ENCODE results near the gene TTC7B. TPM values are rescaled to one million over a fixed set of nuclear protein-coding genes. Genes with fewer than 3 reads are reported as not detected.

TTC7B gene
- total and polyA plus RNA-seq, 2 experiments from 2014 or later, result 5.2 to 28.2 TPM

DNA sequence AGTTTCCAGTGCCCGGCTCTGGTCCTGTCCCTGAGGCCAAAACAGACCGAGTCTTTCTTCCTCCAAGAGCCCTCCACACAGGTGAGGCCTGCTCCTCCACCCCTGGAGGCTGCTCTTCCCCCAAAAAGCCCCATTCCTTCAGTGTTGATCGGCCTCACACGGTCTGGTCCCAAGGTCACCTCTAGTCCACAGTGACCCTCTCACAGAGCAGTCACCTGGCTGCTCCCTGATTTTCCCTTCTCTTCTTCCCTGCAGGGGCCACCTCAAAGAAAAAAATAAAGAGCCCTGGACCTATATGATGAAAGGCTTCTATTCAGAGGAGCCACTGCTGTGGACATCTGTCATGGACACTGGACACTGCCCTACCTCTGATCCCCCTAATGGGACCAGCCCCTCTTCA, 42.5 kb downstream of the TTC7B start:
- in situ Hi-C loops (cut with MboI), result no loop called here
- TF ChIP-seq EZH2phosphoT487 (IDR thresholded peaks at IDR 0.05; ENCODE audit: insufficient read depth, low read depth) (no peak), EZH2 (IDR thresholded peaks at IDR 0.05; ENCODE audit: insufficient read depth, poor library complexity, severe bottlenecking) (no peak)
- Histone ChIP-seq H3K27me3 (replicated peaks; ENCODE audit: insufficient read depth) (no peaks in the 10 kb centered on the region), H3F3A (ENCODE audit: insufficient read depth) (no peaks in the 10 kb centered on the region), H3K79me2 (ENCODE audit: insufficient read depth) (no peaks in the 10 kb centered on the region), H4K20me1 (ENCODE audit: insufficient read depth) (no peaks in the 10 kb centered on the region), H3K4me3 (no peak overlapping the region), H3K4me1 (ENCODE audit: insufficient read depth) (no peaks in the 10 kb centered on the region), H3K9me3 (ENCODE audit: low read depth) (no peaks in the 10 kb centered on the region), H3K4me2 (ENCODE audit: unreplicated experiment) (no peak overlapping the region), H3K36me3 (ENCODE audit: low read depth) (0 out of 2 replicates have a peak, but pooled peaks cover 7% of the 10 kb centered on the region), H3K9me2 (ENCODE audit: insufficient read depth) (no peaks in the 10 kb centered on the region), H3K9ac (no peak overlapping the region), H2AFZ (no peak overlapping the region), H3K27ac (no peak overlapping the region)
- DNase-seq, result no peak
- WGBS, 2 experiments (ENCODE audit: low coverage in 1 of 2, low lambda C conversion rate in 2 of 2, missing lambda C conversion rate in 2 of 2), result 93 to 99% methylated on average over 4 of the region's 4 CpGs

DNA sequence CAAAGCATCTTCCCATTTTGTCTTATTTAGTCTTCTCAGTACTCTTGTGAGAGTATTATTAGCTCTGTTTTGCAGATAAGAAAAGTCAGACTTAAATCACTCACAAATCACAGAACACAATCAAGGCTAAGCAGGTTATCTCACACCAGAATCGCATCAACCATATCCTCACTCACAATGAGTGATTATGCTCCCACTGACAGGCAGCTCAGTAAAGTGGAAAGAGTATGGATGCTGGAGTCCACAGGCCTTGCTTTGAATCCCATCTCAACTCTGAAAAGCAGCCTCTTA, 43.1 kb downstream of the TTC7B start:
- Histone ChIP-seq H3K27me3 (replicated peaks; ENCODE audit: insufficient read depth) (no peaks in the 10 kb centered on the region), H2AFZ (no peak overlapping the region), H3F3A (ENCODE audit: insufficient read depth) (no peaks in the 10 kb centered on the region), H3K9ac (no peak overlapping the region), H3K4me2 (ENCODE audit: unreplicated experiment) (no peak overlapping the region), H3K27ac (no peak overlapping the region), H4K20me1 (ENCODE audit: insufficient read depth) (no peaks in the 10 kb centered on the region), H3K4me3 (no peak overlapping the region), H3K79me2 (ENCODE audit: insufficient read depth) (no peaks in the 10 kb centered on the region), H3K9me3 (ENCODE audit: low read depth) (no peaks in the 10 kb centered on the region), H3K9me2 (ENCODE audit: insufficient read depth) (no peaks in the 10 kb centered on the region), H3K4me1 (ENCODE audit: insufficient read depth) (no peaks in the 10 kb centered on the region), H3K36me3 (ENCODE audit: low read depth) (0 out of 2 replicates have a peak, but pooled peaks cover 7% of the 10 kb centered on the region)
- TF ChIP-seq EZH2 (IDR thresholded peaks at IDR 0.05; ENCODE audit: insufficient read depth, poor library complexity, severe bottlenecking), result no peak
- no peak for TF ChIP-seq EZH2phosphoT487 (IDR thresholded peaks at IDR 0.05; ENCODE audit: insufficient read depth, low read depth)
- DNase-seq, result no peak
- in situ Hi-C loops (cut with MboI), result no loop called here
- WGBS, 2 experiments (ENCODE audit: low coverage in 1 of 2, low lambda C conversion rate in 2 of 2, missing lambda C conversion rate in 2 of 2), result 64 to 67% methylated on average over 1 of the region's 1 CpG

GRCh38 chr14:90767899-90768298, 48.3 kb downstream of the TTC7B start:
- H3K4me2 ChIP-seq (ENCODE audit: unreplicated experiment), result no peak overlapping the region
- no peaks in the 10 kb centered on the region for H3F3A ChIP-seq (ENCODE audit: insufficient read depth)
- H3K27ac ChIP-seq, result no peak overlapping the region
- peaks cover 5% of the 10 kb centered on the region for H3K9me3 ChIP-seq (ENCODE audit: low read depth)
- peaks cover 16% of the 10 kb centered on the region; the same call in 1 of the 2 replicates for H3K36me3 ChIP-seq (ENCODE audit: low read depth)
- no peak overlapping the region for H3K9ac ChIP-seq
- no peak overlapping the region for H2AFZ ChIP-seq
- in situ Hi-C loops (cut with MboI), result no loop called here
- H3K27me3 ChIP-seq (replicated peaks; ENCODE audit: insufficient read depth), result no peaks in the 10 kb centered on the region
- H3K4me3 ChIP-seq, result no peak overlapping the region
- H4K20me1 ChIP-seq (ENCODE audit: insufficient read depth), result no peaks in the 10 kb centered on the region
- no peaks in the 10 kb centered on the region for H3K4me1 ChIP-seq (ENCODE audit: insufficient read depth)
- H3K9me2 ChIP-seq (ENCODE audit: insufficient read depth), result no peaks in the 10 kb centered on the region
- TF ChIP-seq EZH2 (IDR thresholded peaks at IDR 0.05; ENCODE audit: insufficient read depth, poor library complexity, severe bottlenecking) (no peak), EZH2phosphoT487 (IDR thresholded peaks at IDR 0.05; ENCODE audit: insufficient read depth, low read depth) (no peak)
- H3K79me2 ChIP-seq (ENCODE audit: insufficient read depth), result no peaks in the 10 kb centered on the region
- no peak for DNase-seq

DNA sequence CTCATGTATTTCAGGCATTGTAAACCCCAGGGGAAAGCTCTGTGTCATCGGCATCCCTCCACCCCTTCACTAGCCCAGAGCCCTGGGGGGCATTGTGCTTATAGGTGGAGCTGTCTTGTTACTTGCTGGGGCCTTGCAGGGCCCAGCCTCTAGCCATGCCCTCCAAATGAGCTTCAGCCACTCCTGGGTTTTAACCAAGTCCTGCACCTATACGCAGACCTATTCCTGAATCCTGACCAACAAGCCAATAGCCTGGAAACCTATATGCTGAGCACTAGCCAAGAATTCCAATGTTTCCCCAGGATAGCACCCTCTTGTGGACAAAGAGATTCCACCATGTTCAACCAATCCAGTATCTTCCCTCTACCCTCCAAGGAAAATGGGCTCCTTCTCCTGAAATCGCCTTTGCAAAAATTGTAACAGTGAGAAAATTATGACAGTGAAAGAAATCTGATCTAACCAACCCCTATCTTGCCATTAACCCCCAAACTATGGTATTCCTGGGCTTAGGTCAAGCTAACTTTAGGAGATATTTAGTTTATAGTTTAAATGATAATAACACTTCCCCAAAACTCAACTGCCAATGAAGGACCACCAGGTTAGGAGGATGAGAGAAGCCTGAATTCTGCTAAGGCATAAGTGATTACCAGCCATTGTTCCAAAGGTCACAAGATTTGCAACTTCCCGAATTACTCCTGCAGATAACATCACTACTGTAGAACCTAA, 55.5 kb downstream of the TTC7B start:
- Histone ChIP-seq H3K9me2 (ENCODE audit: insufficient read depth) (no peaks in the 10 kb centered on the region), H3K9me3 (ENCODE audit: low read depth) (peaks cover 5% of the 10 kb centered on the region), H3K4me3 (no peak overlapping the region), H3K9ac (no peak overlapping the region), H3K36me3 (ENCODE audit: low read depth) (no peaks in the 10 kb centered on the region), H3K4me1 (ENCODE audit: insufficient read depth) (peaks cover 11% of the 10 kb centered on the region), H3F3A (ENCODE audit: insufficient read depth) (peaks cover 19% of the 10 kb centered on the region), H3K27me3 (replicated peaks; ENCODE audit: insufficient read depth) (no peaks in the 10 kb centered on the region), H2AFZ (no peak overlapping the region), H3K79me2 (ENCODE audit: insufficient read depth) (no peaks in the 10 kb centered on the region), H3K4me2 (ENCODE audit: unreplicated experiment) (no peak overlapping the region), H4K20me1 (ENCODE audit: insufficient read depth) (no peaks in the 10 kb centered on the region), H3K27ac (no peak overlapping the region)
- WGBS, 2 experiments (ENCODE audit: low coverage in 1 of 2, low lambda C conversion rate in 2 of 2, missing lambda C conversion rate in 2 of 2), result 94 to 98% methylated on average over 4 of the region's 4 CpGs
- no peak for TF ChIP-seq EZH2 (IDR thresholded peaks at IDR 0.05; ENCODE audit: insufficient read depth, poor library complexity, severe bottlenecking)
- no peak for TF ChIP-seq EZH2phosphoT487 (IDR thresholded peaks at IDR 0.05; ENCODE audit: insufficient read depth, low read depth)
- in situ Hi-C loops (cut with MboI), result no loop called here
- peak; percentile 40 for DNase-seq

- in situ Hi-C loops (cut with MboI), result no loop called here
- H3K4me3 ChIP-seq, result no peak overlapping the region
- 87 to 91% methylated on average over 4 of the region's 4 CpGs for WGBS, 2 experiments (ENCODE audit: low coverage in 1 of 2, low lambda C conversion rate in 2 of 2, missing lambda C conversion rate in 2 of 2)
- no peak overlapping the region for H3K27ac ChIP-seq
- H3K36me3 ChIP-seq (ENCODE audit: low read depth), result no peaks in the 10 kb centered on the region
- no peak overlapping the region for H3K4me2 ChIP-seq (ENCODE audit: unreplicated experiment)
- no peak overlapping the region for H3K9ac ChIP-seq
- H3K9me3 ChIP-seq (ENCODE audit: low read depth), result peaks cover 5% of the 10 kb centered on the region
- no peaks in the 10 kb centered on the region for H3K9me2 ChIP-seq (ENCODE audit: insufficient read depth)
- no peaks in the 10 kb centered on the region for H3K79me2 ChIP-seq (ENCODE audit: insufficient read depth)
- H4K20me1 ChIP-seq (ENCODE audit: insufficient read depth), result no peaks in the 10 kb centered on the region
- TF ChIP-seq EZH2phosphoT487 (IDR thresholded peaks at IDR 0.05; ENCODE audit: insufficient read depth, low read depth), result no peak
- no peak for TF ChIP-seq EZH2 (IDR thresholded peaks at IDR 0.05; ENCODE audit: insufficient read depth, poor library complexity, severe bottlenecking)
- peaks cover 19% of the 10 kb centered on the region for H3F3A ChIP-seq (ENCODE audit: insufficient read depth)
- H2AFZ ChIP-seq, result no peak overlapping the region
- DNase-seq, result no peak
- no peaks in the 10 kb centered on the region for H3K27me3 ChIP-seq (replicated peaks; ENCODE audit: insufficient read depth)
- H3K4me1 ChIP-seq (ENCODE audit: insufficient read depth), result peaks cover 11% of the 10 kb centered on the region
These were observed 56.2 kb downstream of the TTC7B start for GRCh38 chr14:90760078-90760444.
